Common myeloid progenitor, CD34-positive (primary cell): ENCODE results near the gene WDSUB1. TPM values are rescaled to one million over a fixed set of nuclear protein-coding genes. Genes with fewer than 3 reads are reported as not detected.

Source experiments
- CTCF ChIA-PET: fragments of 350-600 bp; sonication (Branson Sonifier 250); formaldehyde crosslinking; loops from one replicate; lab custom pipeline; 2021; ENCODE audit warnings: antibody characterized with exemption; lab: Charles Lee
- POLR2A ChIA-PET: fragments of 350-600 bp; sonication (Branson Sonifier 250); formaldehyde crosslinking; loops from one replicate; lab custom pipeline; 2021; ENCODE audit warnings: antibody characterized with exemption; lab: Charles Lee
- DNase-seq, 3 donors: peaks; one replicate each; pipeline versions ENCODE4 v3.0.0 to v3.0.0-alpha.2; 2013
- H3K27ac ChIP-seq, 2 experiments: 1 replicate in 1 of 2; 2 replicates in 1 of 2; pipeline ENCODE4 v1.7.0; 2013; ENCODE audit warnings: inconsistent platforms in 2 of 2, low read length in 2 of 2, mild to moderate bottlenecking in 2 of 2, low read depth in 1 of 2, moderate library complexity in 1 of 2; ENCODE audit not compliant: severe bottlenecking in 2 of 2, insufficient read depth in 1 of 2, poor library complexity in 1 of 2
- H3K27me3 ChIP-seq, 5 experiments: replicated peaks in 2 of 5; 1 replicate in 3 of 5; 2 replicates in 2 of 5; pipeline versions ENCODE4 v1.6.1 to v1.7.0; 2013; ENCODE audit warnings: low read length in 4 of 5, mild to moderate bottlenecking in 2 of 5, moderate library complexity in 2 of 5, inconsistent platforms in 1 of 5; ENCODE audit not compliant: insufficient read depth in 5 of 5, control insufficient read depth in 4 of 5
- H3K36me3 ChIP-seq, 4 experiments: 1 replicate in 2 of 4; 2 replicates in 2 of 4; pipeline versions ENCODE4 v1.6.1 to v1.7.0; 2013; ENCODE audit warnings: low read length in 3 of 4, control low read depth in 1 of 4, mild to moderate bottlenecking in 1 of 4; ENCODE audit not compliant: control insufficient read depth in 4 of 4, insufficient read depth in 4 of 4
- H3K4me1 ChIP-seq, 4 experiments: 1 replicate in 3 of 4; 2 replicates in 1 of 4; pipeline versions ENCODE4 v1.6.1 to v1.7.1; 2013; ENCODE audit warnings: low read length in 3 of 4, mild to moderate bottlenecking in 3 of 4, control low read depth in 1 of 4, inconsistent platforms in 1 of 4, moderate library complexity in 1 of 4; ENCODE audit not compliant: control insufficient read depth in 4 of 4, insufficient read depth in 4 of 4; ENCODE audit errors: control extremely low read depth in 1 of 4
- H3K4me3 ChIP-seq, 7 experiments: 1 replicate in 4 of 7; 2 replicates in 3 of 7; pipeline versions ENCODE4 v1.5.1 to v1.7.0; 2013; ENCODE audit warnings: mild to moderate bottlenecking in 7 of 7, low read length in 6 of 7, moderate library complexity in 6 of 7, inconsistent platforms in 2 of 7, low read depth in 2 of 7, control low read depth in 1 of 7; ENCODE audit not compliant: insufficient read depth in 4 of 7, control insufficient read depth in 1 of 7; ENCODE audit errors: extremely low read depth in 1 of 7
- H3K9me3 ChIP-seq, 5 experiments: 1 replicate in 4 of 5; 2 replicates in 1 of 5; pipeline versions ENCODE4 v1.6.1 to v1.7.1; 2013; ENCODE audit warnings: low read length in 4 of 5, mild to moderate bottlenecking in 2 of 5, inconsistent platforms in 1 of 5, low read depth in 1 of 5, moderate library complexity in 1 of 5; ENCODE audit not compliant: control insufficient read depth in 4 of 5, insufficient read depth in 2 of 5; ENCODE audit errors: control extremely low read depth in 1 of 5
- WGBS: methylation state at CpG from one replicate; pipeline ENCODE4 v1.1.5; 2013; ENCODE audit not compliant: insufficient coverage; 5-methylcytosine and 5-hydroxymethylcytosine counted together
- polyA plus RNA-seq: library from polyadenylated mRNA; unstranded; fragments of 120-200 nt; gene quantifications from one replicate; pipeline ENCODE4 v1.2.1, GENCODE V29; 2013

WDSUB1 gene
- 20.7 TPM for polyA plus RNA-seq

- WGBS: under 1% methylated on average over 43 of the region's 64 CpGs
- Histone ChIP-seq H3K27ac (peak within 1 kb of the TSS; percentile 64 to 84), H3K27me3 (no peaks in the 10 kb centered on the region), H3K36me3 (peaks cover 1 to 9% (median 2%) of the 10 kb centered on the region in 4 experiments), H3K4me3 (peak within 1 kb of the TSS; percentile 79 to 94 (median 85)), H3K4me1 (peaks cover 8 to 33% (median 24%) of the 10 kb centered on the region in 4 experiments), H3K9me3 (no peaks in the 10 kb centered on the region)
- ChIA-PET CTCF (interaction anchor here (0.8 to 1.7 kb wide), 4 partner anchors 8 to 299 kb away, joined by 3 to 7 read pairs (median 3); no protein-coding TSS in a partner anchor), POLR2A (no interaction called here)
- peak; percentile 53 to 75 (median 71) for DNase-seq
Observed at GRCh38 chr2:159285929-159286708, at the start of gene WDSUB1. Gene WDSUB1 (minus strand): TSS chr2:159286703. CDS start chr2:159283069, 3,634 bp downstream.

GRCh38 chr2:159326569-159327255, 40.2 kb upstream of the WDSUB1 start:
- Histone ChIP-seq H3K27ac (no peak overlapping the region), H3K36me3 (peaks cover 13 to 46% (median 17%) of the 10 kb centered on the region in 4 experiments), H3K4me3 (no peak overlapping the region), H3K4me1 (no peaks in the 10 kb centered on the region), H3K9me3 (no peaks in the 10 kb centered on the region), H3K27me3 (no peaks in the 10 kb centered on the region)
- WGBS: 100% methylated on average over 1 of the region's 5 CpGs
- ChIA-PET CTCF (no interaction called here), POLR2A (no interaction called here)
- no peak for DNase-seq

GRCh38 chr2:159322419-159322818, 35.9 kb upstream of the WDSUB1 start:
- Histone ChIP-seq H3K27me3 (no peaks in the 10 kb centered on the region), H3K36me3 (peaks cover 4 to 43% (median 17%) of the 10 kb centered on the region in 4 experiments), H3K9me3 (no peaks in the 10 kb centered on the region), H3K4me1 (peaks cover 0 to 1% (median 0%) of the 10 kb centered on the region in 4 experiments), H3K4me3 (no peak overlapping the region), H3K27ac (no peak overlapping the region)
- CTCF ChIA-PET: no interaction called here
- POLR2A ChIA-PET: no interaction called here
- no peak for DNase-seq

GRCh38 chr2:159317392-159318088, 31.0 kb upstream of the WDSUB1 start:
- POLR2A ChIA-PET: interaction anchor here (0.6 kb wide), 1 partner anchor 46 kb away, joined by 6 read pairs; no protein-coding TSS in a partner anchor
- Histone ChIP-seq H3K9me3 (no peaks in the 10 kb centered on the region), H3K27ac (no peak overlapping the region), H3K27me3 (no peaks in the 10 kb centered on the region), H3K4me3 (no peak overlapping the region), H3K36me3 (peaks cover under 1 to 35% (median 17%) of the 10 kb centered on the region in 4 experiments), H3K4me1 (peaks cover 0 to 3% (median 2%) of the 10 kb centered on the region in 4 experiments)
- CTCF ChIA-PET: interaction anchor here (0.6 to 1.5 kb wide), 3 partner anchors 15 to 26 kb away, joined by 3 read pairs; no protein-coding TSS in a partner anchor
- WGBS: 86% methylated on average over 2 of the region's 3 CpGs
- DNase-seq: peak in 1 of 3 donors; percentile 19

- H3K27me3 ChIP-seq: no peaks in the 10 kb centered on the region
- ChIA-PET POLR2A (no interaction called here), CTCF (no interaction called here)
- no peaks in the 10 kb centered on the region for H3K4me1 ChIP-seq
- H3K27ac ChIP-seq: no peak overlapping the region
- H3K9me3 ChIP-seq: peaks cover 0 to 4% (median 0%) of the 10 kb centered on the region in 5 experiments
- H3K4me3 ChIP-seq: no peak overlapping the region
- peaks cover 0 to 3% (median 0%) of the 10 kb centered on the region in 4 experiments for H3K36me3 ChIP-seq
- DNase-seq: no peak
Observed at GRCh38 chr2:159307942-159308341, 21.4 kb upstream of the WDSUB1 start.

- Histone ChIP-seq H3K9me3 (peaks cover 0 to 4% (median 0%) of the 10 kb centered on the region in 5 experiments), H3K36me3 (no peaks in the 10 kb centered on the region), H3K4me1 (no peaks in the 10 kb centered on the region), H3K27me3 (no peaks in the 10 kb centered on the region), H3K4me3 (no peak overlapping the region), H3K27ac (no peak overlapping the region)
- POLR2A ChIA-PET: no interaction called here
- 100% methylated on average over 1 of the region's 3 CpGs for WGBS
- no peak for DNase-seq
- CTCF ChIA-PET: interaction anchor here (1.6 kb wide), 1 partner anchor 10 kb away, joined by 5 read pairs; no protein-coding TSS in a partner anchor
Observed at GRCh38 chr2:159300586-159300985, 14.1 kb upstream of the WDSUB1 start.
